Stomach (tissue), 9 donors: ENCODE results near the gene INPP5A. TPM values are rescaled to one million over a fixed set of nuclear protein-coding genes. Genes with fewer than 3 reads are reported as not detected.

Experiments
- DNase-seq, 2 donors: peaks; one replicate each; pipeline versions ENCODE4 v3.0.0 to v3.0.0-alpha.2; 2013 to 2019
- H3K27ac ChIP-seq, 5 donors: fragments of 200-600 bp in 4 of 5; sonication (generic) in 4 of 5; one replicate each; pipeline ENCODE4 v1.5.1; 2013 to 2019; ENCODE audit warnings: mild to moderate bottlenecking in 1 of 5, moderate library complexity in 1 of 5
- H3K27me3 ChIP-seq, 3 donors: fragments of 200-600 bp; sonication (generic); one replicate each; pipeline ENCODE4 v1.5.1; 2017 to 2019; ENCODE audit warnings: mixed run types in 1 of 3
- H3K36me3 ChIP-seq, 4 donors: fragments of 200-600 bp; sonication (generic); 1 replicate in 3 of 4; 2 replicates in 1 of 4; pipeline ENCODE4 v1.5.1; 2016 to 2019
- H3K4me1 ChIP-seq, 4 donors: fragments of 200-600 bp; sonication (generic); one replicate each; pipeline ENCODE4 v1.5.1; 2016 to 2019
- H3K4me3 ChIP-seq, 4 donors: fragments of 200-600 bp; sonication (generic) in 3 of 4; one replicate each; pipeline ENCODE4 v1.5.1; 2016 to 2019; ENCODE audit warnings: mild to moderate bottlenecking in 1 of 4
- H3K9me3 ChIP-seq, 4 donors: fragments of 200-600 bp; sonication (generic); one replicate each; pipeline ENCODE4 v1.5.1; 2016 to 2019
- CTCF ChIP-seq, 7 experiments: fragments of 450-650 bp in 4 of 7; fragments of 200-600 bp in 3 of 7; sonication (generic) in 3 of 7; IDR thresholded peaks; one replicate each; pipeline ENCODE4 v1.5.1; 2016 to 2019; ENCODE audit warnings: antibody characterized with exemption in 7 of 7, control low read depth in 2 of 7, mild to moderate bottlenecking in 1 of 7
- EP300 ChIP-seq: sonication (generic); formaldehyde crosslinking; IDR thresholded peaks from one replicate; pipeline ENCODE4 v1.6.1; 2017; ENCODE audit warnings: antibody characterized with exemption
- POLR2A ChIP-seq, 4 donors: fragments of 450-650 bp; IDR thresholded peaks; one replicate each; pipeline ENCODE4 v1.6.1; 2016; ENCODE audit warnings: antibody characterized with exemption in 4 of 4, control low read depth in 2 of 4, mild to moderate bottlenecking in 1 of 4, moderate library complexity in 1 of 4
- POLR2AphosphoS5 ChIP-seq, 3 donors: sonication (generic); formaldehyde crosslinking; IDR thresholded peaks; one replicate each; pipeline ENCODE4 v1.6.1; 2016; ENCODE audit warnings: antibody characterized with exemption in 3 of 3
- WGBS, 5 donors: extraction: QIAGEN DNeasy Blood & Tissue Kit in 3 of 5; methylation state at CpG; one replicate each; pipeline versions ENCODE4 v1.1.5 to v1.1.7; 2013 to 2018; 5-methylcytosine and 5-hydroxymethylcytosine counted together
- intact Hi-C: fragments of 100-400 bp; cut with DNase I; formaldehyde crosslinking; loops from one replicate; pipeline ENCODE4 v1.15.1; 2023; ENCODE audit warnings: low total_unique reads
- polyA plus RNA-seq, 3 donors: library from polyadenylated mRNA; stranded (reverse); fragments of 200-250 nt; gene quantifications; one replicate each; pipeline ENCODE4 v1.2.3, GENCODE V29; 2013
- total RNA-seq, 5 donors: library from RNA; depleted of rRNA; stranded (reverse); fragments of >200 nt; gene quantifications; one replicate each; pipeline versions ENCODE4 v1.1.0 to v1.2.3, GENCODE V29; 2014 to 2016
- donor health status: healthy with polysubstance abuse.
- donor health status: Bipolar disorder and iron deficiency.
- donor health status: healthy.

The INPP5A gene
- total and polyA plus RNA-seq, 8 donors: 17.2 to 72.3 (median 31.0) TPM

- TF ChIP-seq POLR2AphosphoS5 (IDR thresholded peaks at IDR 0.05) (no peak), CTCF (IDR thresholded peaks at IDR 0.05) (no peak), EP300 (no peak), POLR2A (IDR thresholded peaks at IDR 0.05) (no peak)
- DNase-seq: no peak
Observed at GRCh38 chr10:132603851-132604533, 66.4 kb downstream of the INPP5A start.

GRCh38 chr10:132604686-132605085 is 67.1 kb downstream of the INPP5A start:
- 89 to 98% (median 97%) methylated on average over 3 of the region's 3 CpGs for WGBS, 5 donors
- H3K4me3 ChIP-seq: no peak overlapping the region
- peaks cover 24 to 67% (median 47%) of the 10 kb centered on the region in 4 donors for H3K4me1 ChIP-seq
- H3K36me3 ChIP-seq: no peaks in the 10 kb centered on the region
- H3K9me3 ChIP-seq: peaks cover 0 to 10% (median 6%) of the 10 kb centered on the region in 4 donors
- TF ChIP-seq POLR2A (IDR thresholded peaks at IDR 0.05) (no peak), EP300 (no peak), CTCF (IDR thresholded peaks at IDR 0.05) (no peak), POLR2AphosphoS5 (IDR thresholded peaks at IDR 0.05) (no peak)
- no peak overlapping the region for H3K27ac ChIP-seq
- intact Hi-C loops: no loop called here
- H3K27me3 ChIP-seq: no peaks in the 10 kb centered on the region
- no peak for DNase-seq

More at GRCh38 chr10:132603851-132604533, 66.4 kb downstream of the INPP5A start:
- Histone ChIP-seq H3K9me3 (peaks cover 0 to 10% (median 6%) of the 10 kb centered on the region in 4 donors), H3K27ac (peak overlapping the region in 1 of 5 donors; percentile 29), H3K27me3 (no peaks in the 10 kb centered on the region), H3K4me3 (no peak overlapping the region), H3K36me3 (no peaks in the 10 kb centered on the region), H3K4me1 (peaks cover 29 to 74% (median 52%) of the 10 kb centered on the region in 4 donors)
- WGBS, 5 donors: 93 to 98% (median 96%) methylated on average over 21 to 30 of the region's 30 CpGs
- intact Hi-C loops: no loop called here

GRCh38 chr10:132605390-132605789 is 67.8 kb downstream of the INPP5A start:
- 81 to 92% (median 86%) methylated on average over 7 to 8 of the region's 8 CpGs for WGBS, 5 donors
- Histone ChIP-seq H3K4me1 (peaks cover 24 to 68% (median 44%) of the 10 kb centered on the region in 4 donors), H3K9me3 (peaks cover 0 to 6% (median 3%) of the 10 kb centered on the region in 4 donors), H3K36me3 (no peaks in the 10 kb centered on the region), H3K27ac (no peak overlapping the region), H3K27me3 (no peaks in the 10 kb centered on the region), H3K4me3 (no peak overlapping the region)
- intact Hi-C loops: no loop called here
- TF ChIP-seq POLR2AphosphoS5 (IDR thresholded peaks at IDR 0.05) (no peak), POLR2A (IDR thresholded peaks at IDR 0.05) (no peak), CTCF (IDR thresholded peaks at IDR 0.05) (no peak), EP300 (no peak)
- DNase-seq: no peak

GRCh38 chr10:132606031-132606491 is 68.5 kb downstream of the INPP5A start:
- no peak for DNase-seq
- WGBS, 5 donors: 82 to 92% (median 85%) methylated on average over 18 to 28 of the region's 28 CpGs

More at GRCh38 chr10:132606031-132606491, 68.5 kb downstream of the INPP5A start:
- H3K4me1 ChIP-seq: peaks cover 24 to 75% (median 46%) of the 10 kb centered on the region in 4 donors
- peak overlapping the region in 1 of 5 donors; percentile 11 for H3K27ac ChIP-seq
- H3K4me3 ChIP-seq: no peak overlapping the region
- no peaks in the 10 kb centered on the region for H3K36me3 ChIP-seq
- no peaks in the 10 kb centered on the region for H3K9me3 ChIP-seq
- no peak for TF ChIP-seq POLR2A (IDR thresholded peaks at IDR 0.05)
- no peak for TF ChIP-seq CTCF (IDR thresholded peaks at IDR 0.05)
- no peak for TF ChIP-seq EP300
- no peak for TF ChIP-seq POLR2AphosphoS5 (IDR thresholded peaks at IDR 0.05)
- H3K27me3 ChIP-seq: no peaks in the 10 kb centered on the region
- intact Hi-C loops: no loop called here
